Stimulated activated CD4-positive, alpha-beta T cell treated with anti-CD3 and anti-CD28 coated beads, Interleukin-15, amount 100 ng/mL, for 48 hours (primary cell): Measurements from ENCODE around the gene HBA1.
"Not testable (repeated sequence)": the region's sequence is repeated elsewhere in the genome, so short reads cannot be mapped to it uniquely, and the experiment has no call there.

Experiments used
- DNase-seq, 2 donors: peaks; one replicate each; pipeline ENCODE4 v3.0.0-alpha.2; 2020; ENCODE audit warnings: low read depth in 2 of 2

Gene HBA1

DNA sequence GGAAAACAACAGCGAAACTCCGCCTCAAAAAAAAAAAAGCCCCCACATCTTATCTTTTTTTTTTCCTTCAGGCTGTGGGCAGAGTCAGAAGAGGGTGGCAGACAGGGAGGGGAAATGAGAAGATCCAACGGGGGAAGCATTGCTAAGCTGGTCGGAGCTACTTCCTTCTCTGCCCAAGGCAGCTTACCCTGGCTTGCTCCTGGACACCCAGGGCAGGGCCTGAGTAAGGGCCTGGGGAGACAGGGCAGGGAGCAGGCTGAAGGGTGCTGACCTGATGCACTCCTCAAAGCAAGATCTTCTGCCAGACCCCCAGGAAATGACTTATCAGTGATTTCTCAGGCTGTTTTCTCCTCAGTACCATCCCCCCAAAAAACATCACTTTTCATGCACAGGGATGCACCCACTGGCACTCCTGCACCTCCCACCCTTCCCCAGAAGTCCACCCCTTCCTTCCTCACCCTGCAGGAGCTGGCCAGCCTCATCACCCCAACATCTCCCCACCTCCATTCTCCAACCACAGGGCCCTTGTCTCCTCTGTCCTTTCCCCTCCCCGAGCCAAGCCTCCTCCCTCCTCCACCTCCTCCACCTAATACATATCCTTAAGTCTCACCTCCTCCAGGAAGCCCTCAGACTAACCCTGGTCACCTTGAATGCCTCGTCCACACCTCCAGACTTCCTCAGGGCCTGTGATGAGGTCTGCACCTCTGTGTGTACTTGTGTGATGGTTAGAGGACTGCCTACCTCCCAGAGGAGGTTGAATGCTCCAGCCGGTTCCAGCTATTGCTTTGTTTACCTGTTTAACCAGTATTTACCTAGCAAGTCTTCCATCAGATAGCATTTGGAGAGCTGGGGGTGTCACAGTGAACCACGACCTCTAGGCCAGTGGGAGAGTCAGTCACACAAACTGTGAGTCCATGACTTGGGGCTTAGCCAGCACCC is 1.2 kb upstream of the HBA1 start:
- DNase-seq = no peak

DNA sequence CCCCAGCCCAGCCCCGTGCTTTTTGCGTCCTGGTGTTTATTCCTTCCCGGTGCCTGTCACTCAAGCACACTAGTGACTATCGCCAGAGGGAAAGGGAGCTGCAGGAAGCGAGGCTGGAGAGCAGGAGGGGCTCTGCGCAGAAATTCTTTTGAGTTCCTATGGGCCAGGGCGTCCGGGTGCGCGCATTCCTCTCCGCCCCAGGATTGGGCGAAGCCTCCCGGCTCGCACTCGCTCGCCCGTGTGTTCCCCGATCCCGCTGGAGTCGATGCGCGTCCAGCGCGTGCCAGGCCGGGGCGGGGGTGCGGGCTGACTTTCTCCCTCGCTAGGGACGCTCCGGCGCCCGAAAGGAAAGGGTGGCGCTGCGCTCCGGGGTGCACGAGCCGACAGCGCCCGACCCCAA is 474 bp upstream of the HBA1 start:
- not testable (repeated sequence) for DNase-seq

DNA sequence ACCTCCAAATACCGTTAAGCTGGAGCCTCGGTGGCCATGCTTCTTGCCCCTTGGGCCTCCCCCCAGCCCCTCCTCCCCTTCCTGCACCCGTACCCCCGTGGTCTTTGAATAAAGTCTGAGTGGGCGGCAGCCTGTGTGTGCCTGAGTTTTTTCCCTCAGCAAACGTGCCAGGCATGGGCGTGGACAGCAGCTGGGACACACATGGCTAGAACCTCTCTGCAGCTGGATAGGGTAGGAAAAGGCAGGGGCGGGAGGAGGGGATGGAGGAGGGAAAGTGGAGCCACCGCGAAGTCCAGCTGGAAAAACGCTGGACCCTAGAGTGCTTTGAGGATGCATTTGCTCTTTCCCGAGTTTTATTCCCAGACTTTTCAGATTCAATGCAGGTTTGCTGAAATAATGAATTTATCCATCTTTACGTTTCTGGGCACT is 928 bp downstream of the HBA1 start:
- no peak for DNase-seq

DNA sequence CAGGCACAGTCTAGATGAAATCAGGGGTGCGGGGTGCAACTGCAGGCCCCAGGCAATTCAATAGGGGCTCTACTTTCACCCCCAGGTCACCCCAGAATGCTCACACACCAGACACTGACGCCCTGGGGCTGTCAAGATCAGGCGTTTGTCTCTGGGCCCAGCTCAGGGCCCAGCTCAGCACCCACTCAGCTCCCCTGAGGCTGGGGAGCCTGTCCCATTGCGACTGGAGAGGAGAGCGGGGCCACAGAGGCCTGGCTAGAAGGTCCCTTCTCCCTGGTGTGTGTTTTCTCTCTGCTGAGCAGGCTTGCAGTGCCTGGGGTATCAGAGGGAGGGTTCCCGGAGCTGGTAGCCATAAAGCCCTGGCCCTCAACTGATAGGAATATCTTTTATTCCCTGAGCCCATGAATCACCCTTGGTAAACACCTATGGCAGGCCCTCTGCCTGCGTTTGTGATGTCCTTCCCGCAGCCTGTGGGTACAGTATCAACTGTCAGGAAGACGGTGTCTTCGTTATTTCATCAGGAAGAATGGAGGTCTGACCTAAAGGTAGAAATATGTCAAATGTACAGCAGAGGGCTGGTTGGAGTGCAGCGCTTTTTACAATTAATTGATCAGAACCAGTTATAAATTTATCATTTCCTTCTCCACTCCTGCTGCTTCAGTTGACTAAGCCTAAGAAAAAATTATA is 1.6 kb downstream of the HBA1 start:
- no peak for DNase-seq

DNA sequence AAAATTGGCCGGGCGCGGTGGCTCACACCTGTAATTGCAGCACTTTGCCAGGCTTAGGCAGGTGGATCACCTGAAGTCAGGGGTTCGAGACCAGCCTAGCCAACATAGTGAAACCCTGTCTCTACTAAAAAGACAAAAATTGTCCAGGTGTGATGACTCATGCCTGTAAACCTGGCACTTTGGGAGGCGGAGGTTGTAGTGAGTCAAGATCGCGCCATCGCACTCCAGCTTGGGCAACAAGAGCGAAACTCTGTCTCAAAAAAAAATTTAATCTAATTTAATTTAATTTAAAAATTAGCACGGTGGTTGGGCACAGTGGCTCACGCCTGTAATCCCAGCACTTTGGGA is 2.2 kb downstream of the HBA1 start:
- no peak for DNase-seq

DNA sequence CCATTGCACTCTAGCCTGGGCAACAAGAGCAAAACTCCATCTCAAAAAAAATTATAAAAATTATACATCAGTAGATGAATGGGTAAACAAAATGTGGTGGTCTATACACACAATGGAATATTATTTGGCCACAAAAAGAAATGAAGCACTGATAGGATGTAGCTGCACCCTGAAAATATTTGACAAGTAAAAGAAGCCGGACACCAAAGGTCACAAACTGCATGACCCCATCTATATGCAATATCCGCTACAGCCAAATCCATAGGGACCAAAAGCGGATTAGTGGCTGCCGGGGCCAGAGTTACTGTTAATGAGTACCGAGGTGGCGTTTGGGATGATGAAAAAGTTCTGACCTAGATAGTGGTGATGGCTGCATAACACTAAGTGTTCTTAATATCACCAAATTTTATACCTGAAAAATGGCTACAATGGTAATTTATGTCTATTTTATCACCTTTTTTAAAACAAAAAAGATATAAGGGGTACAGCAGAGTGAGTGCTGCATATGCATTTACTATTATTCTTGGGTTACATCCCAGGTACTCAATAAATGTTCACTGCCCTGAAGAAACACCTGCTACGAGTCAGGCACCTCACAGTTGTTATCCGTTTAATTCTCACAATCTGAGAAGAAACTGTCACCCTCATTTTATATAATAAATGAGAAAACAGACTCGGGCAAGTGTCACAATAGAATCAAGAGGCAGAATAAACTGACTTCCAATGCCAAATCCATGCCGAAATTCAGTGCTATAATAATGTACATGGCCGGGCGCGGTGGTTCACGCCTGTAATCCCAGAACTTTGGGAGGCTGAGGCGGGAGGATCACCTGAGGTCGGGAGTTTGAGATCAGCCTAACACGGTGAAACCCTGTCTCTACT is 3.0 kb downstream of the HBA1 start:
- no peak for DNase-seq

DNA sequence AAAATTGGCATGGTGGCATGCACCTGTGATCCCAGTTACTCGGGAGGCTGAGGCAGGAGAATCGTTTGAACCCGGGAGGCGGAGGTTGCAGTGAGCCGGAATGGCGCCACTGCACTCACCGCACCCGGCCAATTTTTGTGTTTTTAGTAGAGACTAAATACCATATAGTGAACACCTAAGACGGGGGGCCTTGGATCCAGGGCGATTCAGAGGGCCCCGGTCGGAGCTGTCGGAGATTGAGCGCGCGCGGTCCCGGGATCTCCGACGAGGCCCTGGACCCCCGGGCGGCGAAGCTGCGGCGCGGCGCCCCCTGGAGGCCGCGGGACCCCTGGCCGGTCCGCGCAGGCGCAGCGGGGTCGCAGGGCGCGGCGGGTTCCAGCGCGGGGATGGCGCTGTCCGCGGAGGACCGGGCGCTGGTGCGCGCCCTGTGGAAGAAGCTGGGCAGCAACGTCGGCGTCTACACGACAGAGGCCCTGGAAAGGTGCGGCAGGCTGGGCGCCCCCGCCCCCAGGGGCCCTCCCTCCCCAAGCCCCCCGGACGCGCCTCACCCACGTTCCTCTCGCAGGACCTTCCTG is 3.7 kb downstream of the HBA1 start, which contains the start of gene HBQ1:
TSS of gene HBQ1 (plus strand) at position 359 of the 575 bp plus-strand sequence. CDS start at position 387, 28 bp downstream.
- DNase-seq = peak in 1 of 2 donors; percentile 39

DNA sequence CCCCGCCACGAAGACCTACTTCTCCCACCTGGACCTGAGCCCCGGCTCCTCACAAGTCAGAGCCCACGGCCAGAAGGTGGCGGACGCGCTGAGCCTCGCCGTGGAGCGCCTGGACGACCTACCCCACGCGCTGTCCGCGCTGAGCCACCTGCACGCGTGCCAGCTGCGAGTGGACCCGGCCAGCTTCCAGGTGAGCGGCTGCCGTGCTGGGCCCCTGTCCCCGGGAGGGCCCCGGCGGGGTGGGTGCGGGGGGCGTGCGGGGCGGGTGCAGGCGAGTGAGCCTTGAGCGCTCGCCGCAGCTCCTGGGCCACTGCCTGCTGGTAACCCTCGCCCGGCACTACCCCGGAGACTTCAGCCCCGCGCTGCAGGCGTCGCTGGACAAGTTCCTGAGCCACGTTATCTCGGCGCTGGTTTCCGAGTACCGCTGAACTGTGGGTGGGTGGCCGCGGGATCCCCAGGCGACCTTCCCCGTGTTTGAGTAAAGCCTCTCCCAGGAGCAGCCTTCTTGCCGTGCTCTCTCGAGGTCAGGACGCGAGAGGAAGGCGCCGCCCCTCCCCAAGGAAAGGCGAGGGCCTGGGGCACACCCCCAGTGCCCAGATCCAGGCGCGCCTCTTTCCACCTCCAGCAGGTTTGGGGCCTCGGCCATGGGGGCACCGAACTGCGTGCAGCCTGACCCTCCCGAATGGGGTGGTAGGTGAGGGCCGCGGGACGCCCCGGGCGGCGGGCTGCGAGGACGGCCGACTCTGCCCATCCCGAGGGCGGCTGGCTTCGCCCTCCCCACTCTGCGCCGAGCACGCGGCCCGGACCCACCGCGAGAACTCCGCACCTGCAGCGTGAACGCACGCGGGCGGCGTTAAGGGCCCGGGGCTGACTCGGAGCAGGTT is 4.4 kb downstream of the HBA1 start:
- DNase-seq = peak; percentile 80 to 85

DNA sequence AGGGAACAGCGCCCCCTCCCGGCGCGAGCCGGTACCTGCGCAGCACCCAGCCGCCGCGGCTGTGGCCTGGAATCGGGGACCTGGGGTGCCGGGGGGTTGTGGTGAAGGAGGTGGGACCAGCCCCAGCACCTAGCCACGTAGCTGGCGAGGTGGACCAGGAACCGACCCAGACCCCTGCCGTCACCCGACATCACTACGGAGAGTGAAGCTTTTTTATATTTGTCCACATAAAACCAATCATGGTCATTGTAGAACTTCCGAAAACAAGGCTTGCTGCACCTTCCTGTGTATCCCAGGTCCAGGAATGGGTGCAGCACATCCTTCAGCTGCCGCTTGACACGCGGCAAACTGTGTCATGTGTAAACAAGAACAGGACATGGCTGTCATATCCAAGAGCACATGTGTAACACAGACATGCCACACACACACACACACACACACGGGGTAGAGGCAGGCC is 5.1 kb downstream of the HBA1 start:
- DNase-seq = no peak

DNA sequence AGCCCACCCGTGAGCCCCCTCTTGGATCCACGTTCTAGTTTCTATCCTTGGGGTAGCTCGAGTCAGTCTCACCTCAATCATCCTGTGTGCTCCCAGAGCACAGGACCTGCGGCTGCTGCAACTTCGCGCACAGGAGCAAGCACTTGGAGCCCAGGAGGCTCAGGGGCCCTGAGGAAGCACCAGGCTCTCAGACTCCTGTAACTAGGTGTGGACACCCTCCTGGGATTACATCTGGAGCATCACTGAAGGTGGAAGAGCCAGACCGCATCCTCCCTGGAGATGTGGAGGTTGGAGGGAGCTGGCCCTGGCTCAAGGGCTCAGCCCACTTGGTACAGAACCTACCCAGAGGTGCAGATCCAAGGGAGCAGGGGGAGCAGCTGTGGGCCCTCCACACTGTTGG is 6.5 kb downstream of the HBA1 start:
- no peak for DNase-seq

DNA sequence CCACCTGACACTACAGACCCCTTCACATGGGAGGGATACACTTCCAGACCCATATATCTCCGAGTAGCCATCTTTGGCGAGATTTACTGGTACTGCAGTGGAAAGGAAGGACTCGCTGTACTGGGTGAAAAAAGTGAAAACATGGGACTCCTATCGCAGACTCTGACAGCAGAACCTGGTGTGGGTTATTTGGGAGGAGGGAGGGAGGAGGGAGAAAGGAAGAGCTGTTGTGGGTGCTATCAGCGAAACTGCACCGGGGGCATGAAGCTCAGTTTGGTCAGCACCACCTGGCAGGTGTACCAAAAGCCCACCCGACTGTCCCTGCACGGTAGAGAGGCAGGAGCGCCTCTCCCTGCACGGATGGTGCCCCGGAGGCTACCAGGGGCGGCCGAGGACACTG is 8.7 kb downstream of the HBA1 start:
- DNase-seq = no peak

DNA sequence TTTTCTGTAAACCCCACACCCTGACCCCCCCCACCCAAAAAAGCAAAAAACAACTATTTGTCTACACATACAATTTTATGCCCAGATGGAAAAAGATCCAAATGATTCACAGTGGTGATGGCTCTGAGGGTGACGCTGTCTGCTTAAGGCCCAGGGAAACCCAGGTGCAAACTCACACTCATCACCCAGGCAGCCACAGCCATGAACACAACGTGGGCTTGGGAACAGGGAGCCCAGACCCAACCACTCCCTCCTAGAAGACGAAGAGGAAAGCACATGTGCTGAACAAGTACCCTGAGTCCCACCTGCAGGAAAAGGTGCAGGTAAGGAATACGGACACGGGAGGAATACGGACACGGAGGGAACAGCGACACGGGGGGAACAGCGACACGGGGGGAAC is 9.2 kb downstream of the HBA1 start:
- DNase-seq = no peak

DNA sequence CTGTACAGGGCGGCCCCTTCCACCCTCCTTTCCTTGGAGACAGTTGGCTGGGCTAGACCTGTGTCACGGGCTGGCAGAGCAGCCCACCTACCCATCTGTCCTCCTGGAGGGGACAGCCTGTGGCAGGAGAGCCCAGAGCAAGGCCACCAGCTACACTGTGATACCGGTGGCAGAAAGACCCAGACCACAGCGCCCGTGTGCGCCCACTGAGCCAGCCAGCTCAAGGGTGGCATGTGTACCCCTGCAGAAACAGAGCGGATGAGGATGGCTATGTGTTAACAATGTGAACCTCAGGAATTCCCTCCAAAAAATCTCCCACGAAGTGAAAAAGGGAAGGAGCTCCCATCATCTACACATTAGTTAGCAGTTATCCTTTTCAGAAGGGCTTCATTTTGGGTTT is 10.8 kb downstream of the HBA1 start:
- no peak for DNase-seq

DNA sequence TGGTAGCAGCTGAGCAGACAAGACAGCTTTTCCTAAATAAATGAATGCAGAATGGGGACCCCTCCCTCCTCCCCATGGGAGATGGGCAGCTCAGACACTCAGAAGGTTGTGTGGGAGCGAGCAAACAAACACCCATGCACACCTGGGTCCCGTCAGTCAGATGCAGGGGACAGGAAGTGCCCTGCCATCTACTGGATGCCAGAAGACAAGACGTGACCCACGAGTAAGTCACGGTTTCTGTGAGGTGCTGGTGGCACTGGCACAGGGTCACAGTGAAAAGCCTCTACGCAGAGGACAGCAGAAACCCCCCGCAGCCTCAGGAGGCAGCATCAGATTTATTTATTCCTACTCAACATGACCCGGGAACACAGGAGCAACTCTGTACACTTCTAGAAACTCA is 12.2 kb downstream of the HBA1 start:
- DNase-seq = no peak

DNA sequence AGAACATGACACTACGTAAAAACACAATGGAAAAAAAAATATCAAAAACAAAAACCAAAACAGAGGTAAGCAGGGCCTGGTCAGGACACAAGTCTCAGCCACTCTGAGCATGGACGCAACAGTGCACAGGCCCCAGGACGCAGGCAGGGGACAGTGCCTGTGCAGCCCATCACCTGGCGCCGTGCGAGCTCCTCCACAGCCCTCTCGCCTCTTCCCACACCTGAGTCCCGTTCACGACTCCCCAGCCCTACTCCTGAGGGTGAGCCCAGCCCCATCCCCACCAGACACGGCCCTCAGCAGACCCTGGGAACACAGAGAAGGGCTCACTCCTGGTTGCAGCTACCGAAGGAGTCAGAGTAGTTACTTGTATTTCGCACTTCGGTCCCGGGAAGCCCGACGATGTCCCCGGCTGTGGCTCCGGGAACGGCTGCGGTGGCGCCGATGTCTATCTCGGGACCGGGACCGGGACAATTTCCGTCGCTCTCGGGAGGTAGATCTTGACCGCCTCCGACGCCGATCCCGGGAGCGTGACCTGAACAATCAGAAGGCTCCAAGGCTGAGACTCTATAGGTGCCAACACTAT is 13.2 kb downstream of the HBA1 start:
- DNase-seq = no peak

DNA sequence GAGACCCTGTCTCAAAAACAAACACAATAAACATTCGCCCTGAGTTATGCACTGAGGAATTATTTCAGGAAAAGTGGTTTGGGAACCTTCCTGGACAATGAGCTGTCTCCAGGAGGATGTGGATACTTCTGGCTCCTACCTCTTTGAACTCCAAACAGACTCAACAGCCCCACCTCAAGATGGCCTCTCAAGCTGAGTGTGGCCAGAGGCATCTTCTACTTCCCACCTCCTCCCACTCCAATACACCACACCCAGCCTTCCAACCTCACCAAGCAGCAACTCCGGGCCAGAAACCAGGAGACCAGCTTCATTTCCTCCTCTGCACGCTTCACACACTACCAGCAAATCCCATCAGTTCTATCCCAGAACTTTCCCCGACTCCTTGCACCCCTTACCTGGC is 15.4 kb downstream of the HBA1 start:
- DNase-seq = no peak

DNA sequence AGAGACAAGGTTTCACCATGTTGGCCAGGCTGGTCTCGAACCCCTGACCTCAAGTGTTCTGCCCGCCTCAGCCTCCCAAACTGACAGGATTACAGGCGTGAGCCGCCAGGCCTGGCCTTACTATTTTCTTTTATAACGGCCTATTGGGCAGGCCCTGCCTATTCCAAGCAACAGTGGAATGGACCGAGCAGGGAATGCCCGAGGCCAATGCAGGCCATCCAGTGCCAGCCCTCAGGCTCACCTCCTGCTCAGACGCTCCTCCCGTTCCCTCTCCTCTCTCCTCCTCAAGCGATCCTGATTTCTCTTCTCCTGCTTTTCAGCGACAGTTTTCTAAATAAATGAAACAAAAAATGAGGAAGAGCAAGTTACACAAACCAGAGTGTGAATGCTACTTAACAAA is 16.2 kb downstream of the HBA1 start:
- no peak for DNase-seq

DNA sequence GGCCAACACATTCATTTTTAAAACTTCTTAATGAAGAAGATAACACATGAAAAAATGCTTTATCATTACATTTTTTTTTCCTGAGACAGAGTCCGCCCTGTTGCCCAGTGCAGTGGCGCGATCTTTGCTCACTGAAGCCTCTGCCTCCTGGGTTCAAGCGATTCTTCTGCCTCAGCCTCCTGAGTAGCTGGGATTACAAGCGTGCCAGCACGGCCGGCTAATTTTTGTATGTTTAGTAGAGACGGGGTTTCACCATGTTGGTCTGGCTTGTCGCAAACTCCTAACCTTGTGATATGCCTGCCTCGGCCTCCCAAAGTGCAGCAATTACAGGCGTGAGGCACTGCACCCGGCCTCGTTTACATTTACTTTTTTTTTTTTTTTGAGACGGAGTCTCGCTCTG is 17.0 kb downstream of the HBA1 start:
- DNase-seq = no peak

DNA sequence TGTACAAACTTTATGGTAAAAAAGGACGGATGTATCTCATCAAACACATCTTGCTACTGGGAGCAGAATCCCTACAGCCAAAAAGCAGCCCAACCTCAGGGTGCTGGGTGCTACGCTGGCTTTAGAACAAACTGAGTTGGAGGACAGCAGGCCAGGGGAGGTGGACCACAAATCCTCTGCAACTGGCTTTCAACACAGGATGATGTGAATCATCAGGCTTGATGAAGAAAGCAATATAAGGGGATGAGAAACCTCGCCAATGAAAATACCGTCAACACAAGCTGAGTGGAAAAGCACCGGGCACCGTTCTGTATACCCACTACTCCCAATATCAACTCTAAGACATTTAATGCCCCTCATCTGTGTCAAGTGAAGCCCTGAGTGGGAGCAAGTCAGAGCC is 18.0 kb downstream of the HBA1 start:
- DNase-seq = no peak

DNA sequence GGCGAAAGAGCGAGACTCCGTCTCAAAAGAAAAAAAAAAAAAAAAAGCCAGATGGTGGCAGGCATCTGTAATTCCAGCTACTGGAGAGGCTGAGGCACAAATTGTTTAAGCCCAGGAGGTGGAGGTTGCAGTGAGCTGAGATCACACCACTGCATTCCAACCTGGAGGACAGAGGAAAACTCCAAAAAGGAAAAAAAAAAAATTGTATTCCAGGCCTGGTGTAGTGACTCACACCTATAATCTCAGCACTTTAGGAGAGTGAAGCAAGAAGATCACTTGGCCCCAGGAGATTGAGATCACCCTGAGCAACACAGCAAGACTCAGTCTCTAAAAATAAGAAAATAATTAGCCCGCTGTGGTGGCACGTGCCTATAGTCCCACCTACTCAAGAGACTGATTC is 23.9 kb downstream of the HBA1 start:
- no peak for DNase-seq
